ENCODE measurements around the gene SVOPL.

DNA sequence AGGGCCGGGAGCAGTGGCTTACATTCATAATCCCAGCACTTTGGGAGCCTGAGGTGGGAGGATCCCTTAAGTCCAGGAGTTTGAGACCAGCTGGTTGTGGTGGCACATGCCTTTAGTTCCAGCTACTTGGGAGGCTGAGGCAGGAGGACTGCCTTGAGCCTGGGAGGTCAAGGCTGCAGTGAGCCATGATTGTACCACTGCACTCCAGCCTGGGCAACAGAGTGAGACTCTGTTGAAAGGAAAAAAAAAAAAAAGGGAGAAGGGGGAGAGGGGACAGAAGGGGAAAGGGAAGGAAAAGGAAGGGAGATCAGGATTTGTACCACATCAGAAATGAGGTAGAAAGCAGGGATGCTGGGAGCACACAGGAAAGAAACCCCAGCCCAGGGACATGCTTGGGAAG is 38.7 kb upstream of the SVOPL start:
- TF ChIP-seq CTCF (IDR thresholded peaks at IDR 0.05) (no peak), EZH2 (IDR thresholded peaks at IDR 0.05; ENCODE audit: borderline replicate concordance, insufficient read depth, low read depth, low read length, poor library complexity, severe bottlenecking) (no peak)
